SK-N-MC (cell line): ENCODE data around the gene PLEKHA6.

ENCODE experiments used
- EZH2 ChIP-seq: fragments of 200-600 bp; sonication (generic); IDR thresholded peaks from one replicate; pipeline ENCODE4 v1.6.1; 2017; ENCODE audit warnings: antibody characterized with exemption
- POLR2AphosphoS5 ChIP-seq: IDR thresholded peaks from 2 replicates; pipeline ENCODE4 v1.6.1; 2012; ENCODE audit warnings: mild to moderate bottlenecking, low read depth, low read length, borderline replicate concordance

DNA sequence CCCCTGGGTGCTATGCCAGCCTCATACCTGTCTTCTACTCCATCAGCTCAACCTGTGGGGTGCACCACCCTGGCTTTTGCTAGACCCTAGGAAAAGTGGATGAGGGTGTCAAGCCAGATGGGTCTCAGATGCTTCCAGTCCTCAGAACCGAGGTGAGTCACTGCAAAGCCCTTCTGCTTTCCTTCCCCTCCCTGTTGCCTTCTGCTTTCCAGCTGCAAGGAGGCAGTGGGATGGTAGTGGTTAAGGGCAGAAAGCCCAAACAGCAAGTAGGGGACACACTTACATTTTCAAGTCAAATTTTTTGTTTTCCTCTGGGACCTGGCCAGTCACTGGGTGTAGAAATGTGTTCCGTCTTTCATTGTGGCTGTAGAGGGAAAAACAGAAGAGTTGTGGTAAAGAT, 85.3 kb downstream of the PLEKHA6 start:
- no peak for TF ChIP-seq POLR2AphosphoS5
- no peak for TF ChIP-seq EZH2
